Measurements from ENCODE around the gene RBMY1B. TPM values are rescaled to one million over a fixed set of nuclear protein-coding genes. Genes with fewer than 3 reads are reported as not detected.
"Not testable (repeated sequence)": the region's sequence is repeated elsewhere in the genome, so short reads cannot be mapped to it uniquely, and the experiment has no call there.

RBMY1B gene
- not detected for polyA plus RNA-seq (ENCODE audit: insufficient read length in 12 of 12)
- long read RNA-seq, donor 1 = 0 reads
- long read RNA-seq, donor 2 = 0 reads
- long read RNA-seq, donor 3 = 0 reads
- long read RNA-seq, donor 4 = 0 reads
- long read RNA-seq, donor 5 = 0 reads
- long read RNA-seq, donor 6 = 0 reads
- long read RNA-seq, donor 7 = 0 reads
- long read RNA-seq, donor 8 = 0 reads
- long read RNA-seq, donor 9 = 0 reads
- long read RNA-seq, donor 10 = 0 reads
- long read RNA-seq, donor 11 = 0 reads

DNA sequence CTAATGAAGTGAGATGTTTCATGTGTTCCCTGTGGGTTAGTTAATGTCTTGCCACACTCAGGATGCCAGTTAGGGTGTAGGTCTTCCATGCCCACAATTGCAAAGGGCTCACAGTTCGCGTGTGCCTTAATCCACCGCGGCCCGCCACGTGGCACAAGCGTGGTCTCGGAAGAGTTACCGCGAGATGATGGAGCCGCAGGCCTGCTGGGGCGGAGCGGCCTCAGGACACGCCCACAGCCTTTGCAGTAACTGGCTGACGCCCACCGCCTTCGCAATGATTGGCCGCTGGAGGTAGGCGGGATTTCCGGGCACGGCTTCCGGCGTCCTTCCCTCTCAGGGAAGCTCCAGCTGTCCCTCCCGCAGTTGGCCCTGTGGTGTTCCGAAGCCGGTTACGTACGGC, at the start of gene RBMY1B:
Gene RBMY1B, plus strand, starts transcription at position 301 of the 400 bp plus-strand sequence. CDS start 2,013 bp downstream, outside the sequence.
- DNase-seq = not testable (repeated sequence)

DNA sequence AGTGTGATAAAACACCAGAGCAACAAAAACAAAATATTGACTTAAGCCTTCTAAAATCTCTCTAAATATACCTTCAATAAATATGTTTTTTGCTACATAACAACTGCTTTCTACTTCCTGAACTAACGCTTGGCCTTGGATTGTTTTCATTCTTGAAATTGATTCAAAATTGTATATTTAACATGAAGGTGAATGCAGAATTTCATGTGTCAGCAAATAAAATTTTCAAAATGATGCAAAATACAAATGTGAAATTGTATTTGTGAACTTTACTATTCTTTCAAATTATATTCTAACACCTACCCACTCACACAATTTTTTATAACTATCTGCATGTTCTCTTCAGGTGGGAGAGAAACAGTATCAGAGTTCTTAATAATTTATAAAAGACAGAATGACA, 48.2 kb upstream of the RBMY1B start:
- DNase-seq = not testable (repeated sequence)

DNA sequence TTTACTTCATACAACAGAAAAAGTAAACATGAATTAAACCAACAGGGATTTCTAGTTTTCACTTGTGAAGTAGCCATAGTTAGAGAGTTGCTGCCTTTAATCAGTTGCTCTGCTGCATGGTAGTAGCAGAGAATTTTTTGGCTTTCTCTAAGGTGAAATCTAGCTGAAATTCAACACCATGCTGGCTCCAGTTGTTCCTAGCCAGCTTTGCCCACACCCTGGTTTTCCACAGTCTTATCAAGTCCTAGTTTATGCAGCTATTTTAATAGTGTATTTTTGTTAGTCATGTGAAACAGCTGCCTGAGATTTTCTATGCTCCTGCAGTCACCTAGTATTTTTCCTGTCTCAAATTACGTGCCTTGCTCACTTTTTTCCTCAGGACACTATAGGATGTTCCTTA, 28.2 kb upstream of the RBMY1B start:
- DNase-seq = no peak

DNA sequence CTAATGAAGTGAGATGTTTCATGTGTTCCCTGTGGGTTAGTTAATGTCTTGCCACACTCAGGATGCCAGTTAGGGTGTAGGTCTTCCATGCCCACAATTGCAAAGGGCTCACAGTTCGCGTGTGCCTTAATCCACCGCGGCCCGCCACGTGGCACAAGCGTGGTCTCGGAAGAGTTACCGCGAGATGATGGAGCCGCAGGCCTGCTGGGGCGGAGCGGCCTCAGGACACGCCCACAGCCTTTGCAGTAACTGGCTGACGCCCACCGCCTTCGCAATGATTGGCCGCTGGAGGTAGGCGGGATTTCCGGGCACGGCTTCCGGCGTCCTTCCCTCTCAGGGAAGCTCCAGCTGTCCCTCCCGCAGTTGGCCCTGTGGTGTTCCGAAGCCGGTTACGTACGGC, 23.4 kb downstream of the RBMY1B start, which contains the start of gene RBMY1A1:
Gene RBMY1A1, plus strand, starts transcription at position 301 of the 400 bp plus-strand sequence. CDS start 2,013 bp downstream, outside the sequence.
- not testable (repeated sequence) for DNase-seq

DNA sequence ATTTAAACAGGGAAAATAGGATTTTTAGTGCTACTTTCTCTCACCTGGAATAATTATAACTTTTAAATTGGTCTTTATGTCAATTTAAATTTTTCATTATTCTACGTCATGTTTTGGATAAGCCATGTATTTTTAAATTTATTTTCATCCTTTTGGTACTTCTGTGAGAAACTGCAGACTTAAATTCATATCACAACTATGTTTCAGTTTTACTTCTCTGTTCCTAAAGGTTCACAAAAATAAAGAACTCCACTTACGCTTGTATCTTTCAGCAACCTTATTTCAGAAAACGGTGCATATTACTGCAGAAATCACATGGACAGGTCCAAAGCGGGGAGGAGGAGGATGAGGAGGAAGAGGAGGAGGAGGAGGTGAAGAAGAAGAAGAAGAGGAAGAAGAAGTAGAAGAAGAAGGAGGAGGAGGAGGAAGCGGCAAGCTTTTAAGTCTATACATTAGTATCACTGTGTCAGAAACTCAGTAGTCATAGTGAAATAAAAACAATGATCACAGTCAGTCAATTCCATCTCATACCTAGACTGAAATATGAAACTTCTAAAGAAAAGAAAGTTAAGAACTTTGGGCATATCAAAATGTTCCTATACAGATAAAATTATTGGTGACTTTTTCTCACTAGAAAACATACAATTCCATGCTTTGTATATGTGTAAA, 48.3 kb downstream of the RBMY1B start:
- DNase-seq = not testable (repeated sequence)

Other genes with a start within 250 kb of the RBMY1B start
- gene RBMY1A1, start 23.5 kb downstream of the RBMY1B start, polyA plus RNA-seq (ENCODE audit: insufficient read length in 12 of 12) = not detected

All from muscle of arm (tissue), 14 donors.